Keratinocyte (primary cell): ENCODE data around the gene NEK10. TPM values are rescaled to one million over a fixed set of nuclear protein-coding genes. Genes with fewer than 3 reads are reported as not detected.
A peak's percentile ranks its signal among the peaks of the same experiment; 100 is the strongest.

ENCODE experiments used
- DNase-seq: peaks from one replicate; pipeline ENCODE4 v3.0.0-alpha.2; 2011; ENCODE audit warnings: low read depth, missing footprints, low spot score
- FAIRE-seq: peaks from 2 replicates; lab custom pipeline; 2011; peaks lifted over from hg19 to GRCh38; lab: Jason Lieb, UNC
- H2AFZ ChIP-seq: 2 replicates; pipeline ENCODE4 v1.6.0; 2012; ENCODE audit warnings: low read length, control low read depth, inconsistent platforms; ENCODE audit not compliant: control insufficient read depth
- H3K27ac ChIP-seq: 2 replicates; pipeline ENCODE4 v1.5.1; 2011; ENCODE audit warnings: low read length; ENCODE audit not compliant: control insufficient read depth, insufficient read depth
- H3K27me3 ChIP-seq: 3 replicates; pipeline ENCODE4 v1.6.0; 2011; ENCODE audit warnings: low read length; ENCODE audit not compliant: control insufficient read depth, insufficient read depth; ENCODE audit errors: extremely low read depth
- H3K36me3 ChIP-seq, 2 experiments: 2 replicates in 1 of 2; 3 replicates in 1 of 2; pipeline ENCODE4 v1.5.1; 2011; ENCODE audit warnings: low read length in 2 of 2, mild to moderate bottlenecking in 1 of 2; ENCODE audit not compliant: control insufficient read depth in 2 of 2, insufficient read depth in 2 of 2; ENCODE audit errors: extremely low read depth in 1 of 2
- H3K4me1 ChIP-seq: 3 replicates; pipeline ENCODE4 v1.5.1; 2011; ENCODE audit warnings: low read length; ENCODE audit not compliant: control insufficient read depth, insufficient read depth; ENCODE audit errors: extremely low read depth
- H3K4me2 ChIP-seq: 3 replicates; pipeline ENCODE4 v1.6.0; 2011; ENCODE audit warnings: low read depth, low read length; ENCODE audit not compliant: control insufficient read depth, insufficient read depth; ENCODE audit errors: extremely low read depth
- H3K4me3 ChIP-seq, 3 experiments: fragments of 200-600 bp in 1 of 3; sonication (generic) in 1 of 3; 2 replicates in 2 of 3; 3 replicates in 1 of 3; pipeline ENCODE4 v1.5.1; 2011 to 2016; ENCODE audit warnings: low read length in 3 of 3, mild to moderate bottlenecking in 3 of 3, control low read depth in 2 of 3, inconsistent platforms in 1 of 3, low read depth in 1 of 3, mixed read lengths in 1 of 3, mixed run types in 1 of 3, moderate library complexity in 1 of 3; ENCODE audit not compliant: control insufficient read depth in 2 of 3, insufficient read depth in 2 of 3; ENCODE audit errors: extremely low read depth in 1 of 3
- H3K79me2 ChIP-seq: 2 replicates; pipeline ENCODE4 v1.6.0; 2012; ENCODE audit warnings: low read length; ENCODE audit not compliant: control insufficient read depth, insufficient read depth
- H3K9ac ChIP-seq: 3 replicates; pipeline ENCODE4 v1.6.0; 2011; ENCODE audit warnings: low read length; ENCODE audit not compliant: control insufficient read depth, insufficient read depth; ENCODE audit errors: extremely low read depth
- H3K9me1 ChIP-seq: 3 replicates; pipeline ENCODE4 v1.6.0; 2011; ENCODE audit warnings: low read length; ENCODE audit not compliant: control insufficient read depth, insufficient read depth; ENCODE audit errors: extremely low read depth
- H3K9me3 ChIP-seq: 2 replicates; pipeline ENCODE4 v1.5.1; 2012; ENCODE audit warnings: low read depth, low read length; ENCODE audit not compliant: control insufficient read depth
- H4K20me1 ChIP-seq: 3 replicates; pipeline ENCODE4 v1.6.0; 2011; ENCODE audit warnings: low read length; ENCODE audit not compliant: control insufficient read depth, insufficient read depth; ENCODE audit errors: extremely low read depth
- EZH2 ChIP-seq: IDR thresholded peaks from one replicate; pipeline ENCODE4 v1.6.1; 2012; ENCODE audit warnings: inconsistent platforms, mild to moderate bottlenecking, low read length, moderate library complexity
- dilution Hi-C: fragments of 300-500 bp; cut with MboI; formaldehyde crosslinking; loops from one replicate; pipeline ENCODE4 v1.7.0; 2020; ENCODE audit warnings: low sequenced_read_pairs; ENCODE audit not compliant: extremely low pct_ligation_motif_present
- polyA plus RNA-seq, 5 experiments: library from polyadenylated mRNA; depleted of rRNA in 3 of 5; stranded (reverse) in 3 of 5; stranded (forward) in 1 of 5; unstranded in 1 of 5; fragments of >200 nt; gene quantifications; 1 replicate in 1 of 5; 2 replicates in 3 of 5; 3 replicates in 1 of 5; pipeline versions ENCODE4 v1.2.1 to v1.2.3, GENCODE V29; 2011 to 2012; ENCODE audit warnings: missing spikeins in 2 of 5, low read depth in 1 of 5, low replicate concordance in 1 of 5
- TF ChIP-seq, protein P1 (sequence below), 3 experiments: IDR thresholded peaks in 1 of 3; conservative IDR thresholded peaks in 1 of 3; optimal IDR thresholded peaks in 1 of 3; 2 replicates in 2 of 3; 3 replicates in 1 of 3; pipeline versions ENCODE3 to v1.5.1; 2011; ENCODE audit warnings: low read length in 3 of 3, mild to moderate bottlenecking in 3 of 3, moderate library complexity in 2 of 3, control low read depth in 1 of 3, inconsistent platforms in 1 of 3; ENCODE audit not compliant: insufficient read depth in 2 of 3; ENCODE audit errors: extremely low read depth in 1 of 3

NEK10 gene
- polyA plus RNA-seq, 1 donor (not counting 4 experiments of a cell fraction or from before 2014, with no cell fraction given), result 0.98 TPM

GRCh38 chr3:27352047-27352446 lies 17.1 kb downstream of the NEK10 start:
- H3K27me3 ChIP-seq, result no peaks in the 10 kb centered on the region
- no peak for TF ChIP-seq EZH2
- TF ChIP-seq, protein P1, sequence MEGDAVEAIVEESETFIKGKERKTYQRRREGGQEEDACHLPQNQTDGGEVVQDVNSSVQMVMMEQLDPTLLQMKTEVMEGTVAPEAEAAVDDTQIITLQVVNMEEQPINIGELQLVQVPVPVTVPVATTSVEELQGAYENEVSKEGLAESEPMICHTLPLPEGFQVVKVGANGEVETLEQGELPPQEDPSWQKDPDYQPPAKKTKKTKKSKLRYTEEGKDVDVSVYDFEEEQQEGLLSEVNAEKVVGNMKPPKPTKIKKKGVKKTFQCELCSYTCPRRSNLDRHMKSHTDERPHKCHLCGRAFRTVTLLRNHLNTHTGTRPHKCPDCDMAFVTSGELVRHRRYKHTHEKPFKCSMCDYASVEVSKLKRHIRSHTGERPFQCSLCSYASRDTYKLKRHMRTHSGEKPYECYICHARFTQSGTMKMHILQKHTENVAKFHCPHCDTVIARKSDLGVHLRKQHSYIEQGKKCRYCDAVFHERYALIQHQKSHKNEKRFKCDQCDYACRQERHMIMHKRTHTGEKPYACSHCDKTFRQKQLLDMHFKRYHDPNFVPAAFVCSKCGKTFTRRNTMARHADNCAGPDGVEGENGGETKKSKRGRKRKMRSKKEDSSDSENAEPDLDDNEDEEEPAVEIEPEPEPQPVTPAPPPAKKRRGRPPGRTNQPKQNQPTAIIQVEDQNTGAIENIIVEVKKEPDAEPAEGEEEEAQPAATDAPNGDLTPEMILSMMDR (optimal IDR thresholded peaks at IDR 0.05 in 1 of 3, IDR thresholded peaks at IDR 0.05 in 1 of 3, conservative IDR thresholded peaks at IDR 0.05 in 1 of 3; ENCODE audit: extremely low read depth in 1 of 3, insufficient read depth in 2 of 3, low read length in 3 of 3), result no peak
- no peak for DNase-seq
- dilution Hi-C loops, result no loop called here
- H3K79me2 ChIP-seq, result no peaks in the 10 kb centered on the region
- H3K9ac ChIP-seq, result no peak overlapping the region
- peaks cover 25% of the 10 kb centered on the region for H3K4me1 ChIP-seq
- no peak for FAIRE-seq
- no peak overlapping the region for H2AFZ ChIP-seq
- no peaks in the 10 kb centered on the region for H4K20me1 ChIP-seq
- H3K27ac ChIP-seq, result no peak overlapping the region
- no peak overlapping the region for H3K4me2 ChIP-seq
- no peak overlapping the region for H3K4me3 ChIP-seq
- H3K9me1 ChIP-seq, result no peaks in the 10 kb centered on the region
- no peaks in the 10 kb centered on the region for H3K36me3 ChIP-seq
- no peaks in the 10 kb centered on the region for H3K9me3 ChIP-seq

- FAIRE-seq, result peak; percentile 93
- H3K4me2 ChIP-seq, result peak overlapping the region; percentile 97
- DNase-seq, result no peak
These were observed 19.4 kb downstream of the NEK10 start for GRCh38 chr3:27349832-27350231.

More at GRCh38 chr3:27349832-27350231, 19.4 kb downstream of the NEK10 start:
- no peaks in the 10 kb centered on the region for H3K79me2 ChIP-seq
- H4K20me1 ChIP-seq, result no peaks in the 10 kb centered on the region
- no peaks in the 10 kb centered on the region for H3K27me3 ChIP-seq
- H3K9ac ChIP-seq, result peak overlapping the region; percentile 45
- H3K9me3 ChIP-seq, result no peaks in the 10 kb centered on the region
- no peak for TF ChIP-seq EZH2
- TF ChIP-seq, protein P1 (optimal IDR thresholded peaks at IDR 0.05 in 1 of 3, IDR thresholded peaks at IDR 0.05 in 1 of 3, conservative IDR thresholded peaks at IDR 0.05 in 1 of 3; ENCODE audit: extremely low read depth in 1 of 3, insufficient read depth in 2 of 3, low read length in 3 of 3), result no peak
- peaks cover 38% of the 10 kb centered on the region for H3K4me1 ChIP-seq
- H3K9me1 ChIP-seq, result no peaks in the 10 kb centered on the region
- H3K36me3 ChIP-seq, result no peaks in the 10 kb centered on the region
- H3K4me3 ChIP-seq, result peak overlapping the region in 2 of 3 experiments; percentile 55 to 60
- H3K27ac ChIP-seq, result peak overlapping the region; percentile 52
- dilution Hi-C loops, result no loop called here
- H2AFZ ChIP-seq, result peak overlapping the region; percentile 98
